ENCODE data around the gene TAF1D. TPM values are rescaled to one million over a fixed set of nuclear protein-coding genes. Genes with fewer than 3 reads are reported as not detected.

Gene TAF1D
- total and polyA plus RNA-seq, 2 donors (not counting 3 experiments of a cell fraction or from before 2014, with no cell fraction given) = 60.7 to 181 TPM

DNA sequence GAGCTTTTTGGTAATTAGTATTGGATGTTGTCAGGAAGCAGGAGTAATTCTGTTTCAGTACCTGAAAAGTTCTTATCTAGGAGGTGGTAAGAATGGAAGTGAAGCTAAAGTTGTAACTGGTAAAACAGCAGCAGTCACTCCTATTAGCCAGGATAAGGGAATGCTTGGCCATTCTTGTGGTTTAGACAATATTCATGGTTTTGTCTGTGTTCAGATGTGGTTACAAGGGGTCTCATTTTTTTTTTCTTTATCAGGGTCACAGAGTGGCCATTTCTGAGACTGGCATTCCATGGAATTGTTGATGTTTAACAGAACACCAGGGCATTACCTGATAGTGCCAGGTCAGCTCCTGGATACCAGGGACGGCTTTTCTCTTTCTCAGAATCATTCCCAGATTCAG, 23.8 kb downstream of the TAF1D start:
- H3K4me2 ChIP-seq (ENCODE audit: insufficient read depth, low read length) = peak overlapping the region; percentile 57
- DNase-seq (ENCODE audit: low read depth, low spot score) (no peak), FAIRE-seq (no peak)
- H3K27me3 ChIP-seq (ENCODE audit: control insufficient read depth in 2 of 2, insufficient read depth in 2 of 2, low read length in 2 of 2) = no peaks in the 10 kb centered on the region
- intact Hi-C loops (cut with micrococcal nuclease) = no loop called here
- TF ChIP-seq FOS (IDR thresholded peaks at IDR 0.05; ENCODE audit: borderline replicate concordance, insufficient read depth, low read length) (no peak), POLR2AphosphoS5 (IDR thresholded peaks at IDR 0.05; ENCODE audit: insufficient read depth, low read depth, low read length) (no peak), JUN (IDR thresholded peaks at IDR 0.05; ENCODE audit: borderline replicate concordance, insufficient read depth, insufficient read length, low read depth) (no peak), GATA2 (IDR thresholded peaks at IDR 0.05; ENCODE audit: insufficient read depth, insufficient read length, low read depth, low read length) (no peak), EZH2 (IDR thresholded peaks at IDR 0.05; ENCODE audit: borderline replicate concordance, low read depth, low read length, severe bottlenecking) (no peak), MYC (IDR thresholded peaks at IDR 0.05; ENCODE audit: low read depth, low read length) (no peak), POLR2A (IDR thresholded peaks at IDR 0.05; ENCODE audit: low read depth, low read length) (no peak)
- TF ChIP-seq, protein P1, sequence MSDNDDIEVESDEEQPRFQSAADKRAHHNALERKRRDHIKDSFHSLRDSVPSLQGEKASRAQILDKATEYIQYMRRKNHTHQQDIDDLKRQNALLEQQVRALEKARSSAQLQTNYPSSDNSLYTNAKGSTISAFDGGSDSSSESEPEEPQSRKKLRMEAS (IDR thresholded peaks at IDR 0.05; ENCODE audit: insufficient read depth, insufficient read length) = no peak
- TF ChIP-seq, protein P2, sequence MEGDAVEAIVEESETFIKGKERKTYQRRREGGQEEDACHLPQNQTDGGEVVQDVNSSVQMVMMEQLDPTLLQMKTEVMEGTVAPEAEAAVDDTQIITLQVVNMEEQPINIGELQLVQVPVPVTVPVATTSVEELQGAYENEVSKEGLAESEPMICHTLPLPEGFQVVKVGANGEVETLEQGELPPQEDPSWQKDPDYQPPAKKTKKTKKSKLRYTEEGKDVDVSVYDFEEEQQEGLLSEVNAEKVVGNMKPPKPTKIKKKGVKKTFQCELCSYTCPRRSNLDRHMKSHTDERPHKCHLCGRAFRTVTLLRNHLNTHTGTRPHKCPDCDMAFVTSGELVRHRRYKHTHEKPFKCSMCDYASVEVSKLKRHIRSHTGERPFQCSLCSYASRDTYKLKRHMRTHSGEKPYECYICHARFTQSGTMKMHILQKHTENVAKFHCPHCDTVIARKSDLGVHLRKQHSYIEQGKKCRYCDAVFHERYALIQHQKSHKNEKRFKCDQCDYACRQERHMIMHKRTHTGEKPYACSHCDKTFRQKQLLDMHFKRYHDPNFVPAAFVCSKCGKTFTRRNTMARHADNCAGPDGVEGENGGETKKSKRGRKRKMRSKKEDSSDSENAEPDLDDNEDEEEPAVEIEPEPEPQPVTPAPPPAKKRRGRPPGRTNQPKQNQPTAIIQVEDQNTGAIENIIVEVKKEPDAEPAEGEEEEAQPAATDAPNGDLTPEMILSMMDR (IDR thresholded peaks at IDR 0.05; ENCODE audit: extremely low read depth in 1 of 2, insufficient read depth in 1 of 2, low read depth in 1 of 2, low read length in 2 of 2) = no peak
- H4K20me1 ChIP-seq (replicated peaks; ENCODE audit: control insufficient read depth, extremely low read depth, insufficient read depth, low read length) = no peaks in the 10 kb centered on the region
- H3K9me3 ChIP-seq (replicated peaks; ENCODE audit: control insufficient read depth, insufficient read depth, low read length) = no peaks in the 10 kb centered on the region
- H3K9me1 ChIP-seq (replicated peaks; ENCODE audit: control insufficient read depth, extremely low read depth, insufficient read depth, low read length) = no peaks in the 10 kb centered on the region
- dilution Hi-C loops (cut with MboI; ENCODE audit: extremely low pct_ligation_motif_present, low sequenced_read_pairs) = no loop called here
- peaks cover 0 to 1% of the 10 kb centered on the region in 2 experiments for H3K36me3 ChIP-seq (ENCODE audit: control insufficient read depth in 2 of 2, extremely low read depth in 1 of 2, insufficient read depth in 2 of 2, low read length in 2 of 2)
- POLR2A ChIA-PET = interaction anchor here (1.2 kb wide), 1 partner anchor 24 kb away, joined by 4 read pairs; the partner anchor contains the start of genes C11orf54 and TAF1D
- no TSS peak for BruUV-seq (replicated peaks)
- H3K27ac ChIP-seq (ENCODE audit: insufficient read depth, low read depth, low read length) = peak overlapping the region; percentile 93
- CTCF ChIA-PET = interaction anchor here (2.0 kb wide), 1 partner anchor 23 kb away, joined by 5 read pairs; the partner anchor contains the start of gene TAF1D
- peak overlapping the region; percentile 38 for H3K9ac ChIP-seq (replicated peaks; ENCODE audit: extremely low read depth, insufficient read depth, low read length)
- H2AFZ ChIP-seq (ENCODE audit: low read depth, low read length) = no peak overlapping the region
- H3K4me1 ChIP-seq (ENCODE audit: control insufficient read depth, extremely low read depth, insufficient read depth, low read length) = peaks cover 16% of the 10 kb centered on the region
- H3K79me2 ChIP-seq (ENCODE audit: control insufficient read depth, insufficient read depth, low read length) = peaks cover 3% of the 10 kb centered on the region
- no peak overlapping the region for H3K4me3 ChIP-seq (replicated peaks in 1 of 3; ENCODE audit: insufficient read depth in 1 of 3, low read depth in 1 of 3, low read length in 3 of 3)
